Esophagus muscularis mucosa (tissue), 4 donors: Measurements from ENCODE around the gene TSC22D2. TPM values are rescaled to one million over a fixed set of nuclear protein-coding genes. Genes with fewer than 3 reads are reported as not detected.

Source experiments
- DNase-seq: peaks from one replicate; pipeline ENCODE4 v3.0.0-alpha.2; 2017; ENCODE audit errors: extremely low spot score
- H3K27ac ChIP-seq, 4 donors: fragments of 200-600 bp; sonication (generic); replicated peaks in 1 of 4; 1 replicate in 3 of 4; 2 replicates in 1 of 4; pipeline ENCODE4 v1.5.1; 2016 to 2019; ENCODE audit warnings: mild to moderate bottlenecking in 1 of 4
- H3K27me3 ChIP-seq, 4 donors: fragments of 200-600 bp; sonication (generic); one replicate each; pipeline versions ENCODE4 v1.5.1 to v1.6.0; 2016 to 2019
- H3K36me3 ChIP-seq, 4 donors: fragments of 200-600 bp; sonication (generic); one replicate each; pipeline ENCODE4 v1.5.1; 2016 to 2019
- H3K4me1 ChIP-seq, 4 donors: fragments of 200-600 bp; sonication (generic); one replicate each; pipeline ENCODE4 v1.5.1; 2016 to 2019
- H3K4me3 ChIP-seq, 4 donors: fragments of 200-600 bp; sonication (generic); 1 replicate in 2 of 4; 2 replicates in 2 of 4; pipeline ENCODE4 v1.5.1; 2016 to 2019; ENCODE audit warnings: mild to moderate bottlenecking in 4 of 4, moderate library complexity in 1 of 4
- H3K9me3 ChIP-seq, 4 donors: fragments of 200-600 bp; sonication (generic); 1 replicate in 3 of 4; 2 replicates in 1 of 4; pipeline ENCODE4 v1.5.1; 2016 to 2019
- CTCF ChIP-seq, 3 experiments: fragments of 200-600 bp in 2 of 3; fragments of 450-650 bp in 1 of 3; sonication (generic) in 2 of 3; IDR thresholded peaks; one replicate each; pipeline ENCODE4 v1.5.1; 2017 to 2019; ENCODE audit warnings: antibody characterized with exemption in 3 of 3, mild to moderate bottlenecking in 2 of 3, moderate library complexity in 1 of 3
- EP300 ChIP-seq: sonication (generic); formaldehyde crosslinking; IDR thresholded peaks from one replicate; pipeline ENCODE4 v1.6.1; 2017; ENCODE audit warnings: antibody characterized with exemption
- POLR2A ChIP-seq: fragments of 450-650 bp; IDR thresholded peaks from one replicate; pipeline ENCODE4 v1.6.1; 2017; ENCODE audit warnings: antibody characterized with exemption, moderate library complexity, mild to moderate bottlenecking, low read depth
- POLR2AphosphoS5 ChIP-seq, 2 donors: sonication (generic); formaldehyde crosslinking; IDR thresholded peaks; one replicate each; pipeline ENCODE4 v1.6.1; 2017; ENCODE audit warnings: antibody characterized with exemption in 2 of 2
- WGBS: methylation state at CpG from one replicate; pipeline ENCODE4 v1.1.5; 2018; 5-methylcytosine and 5-hydroxymethylcytosine counted together
- intact Hi-C: fragments of 100-400 bp; cut with DNase I; formaldehyde crosslinking; loops from one replicate; pipeline ENCODE4 v1.15.1; 2023
- total RNA-seq, 4 donors: library from RNA; depleted of rRNA; stranded (reverse); fragments of >200 nt; gene quantifications; one replicate each; pipeline versions ENCODE4 v1.1.0 to v1.2.1, GENCODE V29; 2016

TSC22D2 gene
- total RNA-seq, 4 donors from 2014 or later, result 19.1 to 27.1 (median 21.2) TPM

GRCh38 chr3:150447631-150448465 is 39.8 kb downstream of the TSC22D2 start:
- H3K27ac ChIP-seq, result peak overlapping the region; percentile 24 to 58 (median 39)
- no peak for TF ChIP-seq CTCF (IDR thresholded peaks at IDR 0.05)
- no peak for TF ChIP-seq POLR2AphosphoS5 (IDR thresholded peaks at IDR 0.05)
- TF ChIP-seq POLR2A, result no peak
- TF ChIP-seq EP300, result no peak

GRCh38 chr3:150449169-150449721 is 41.1 kb downstream of the TSC22D2 start:
- no peaks in the 10 kb centered on the region for H3K9me3 ChIP-seq
- H3K4me3 ChIP-seq, result no peak overlapping the region
- H3K36me3 ChIP-seq, result no peaks in the 10 kb centered on the region
- intact Hi-C loops, result no loop called here
- peaks cover 44 to 76% (median 66%) of the 10 kb centered on the region in 4 donors for H3K4me1 ChIP-seq
- DNase-seq, result no peak
- no peaks in the 10 kb centered on the region for H3K27me3 ChIP-seq
- H3K27ac ChIP-seq, result peak overlapping the region; percentile 7 to 51 (median 36)
- TF ChIP-seq EP300, result no peak
- no peak for TF ChIP-seq POLR2AphosphoS5 (IDR thresholded peaks at IDR 0.05)
- no peak for TF ChIP-seq CTCF (IDR thresholded peaks at IDR 0.05)
- no peak for TF ChIP-seq POLR2A

More at GRCh38 chr3:150447631-150448465, 39.8 kb downstream of the TSC22D2 start:
- no peak for DNase-seq
- H3K9me3 ChIP-seq, result no peaks in the 10 kb centered on the region
- H3K4me3 ChIP-seq, result no peak overlapping the region
- H3K27me3 ChIP-seq, result no peaks in the 10 kb centered on the region
- WGBS, result 63% methylated on average over 3 of the region's 3 CpGs
- peaks cover 44 to 72% (median 63%) of the 10 kb centered on the region in 4 donors for H3K4me1 ChIP-seq
- no peaks in the 10 kb centered on the region for H3K36me3 ChIP-seq
- intact Hi-C loops, result no loop called here

GRCh38 chr3:150450916-150451315 is 42.8 kb downstream of the TSC22D2 start:
- no peak for TF ChIP-seq EP300
- Histone ChIP-seq H3K4me1 (peaks cover 44 to 89% (median 81%) of the 10 kb centered on the region in 4 donors), H3K36me3 (no peaks in the 10 kb centered on the region)

GRCh38 chr3:150451329-150452048 is 43.4 kb downstream of the TSC22D2 start:
- no peak for DNase-seq
- WGBS, result 81% methylated on average over 1 of the region's 1 CpG
- intact Hi-C loops, result no loop called here
- H3K4me3 ChIP-seq, result no peak overlapping the region
- H3K36me3 ChIP-seq, result no peaks in the 10 kb centered on the region
- H3K9me3 ChIP-seq, result no peaks in the 10 kb centered on the region
- H3K27me3 ChIP-seq, result no peaks in the 10 kb centered on the region
- no peak for TF ChIP-seq POLR2AphosphoS5 (IDR thresholded peaks at IDR 0.05)
- peak overlapping the region; percentile 10 to 56 (median 17) for H3K27ac ChIP-seq
- peaks cover 42 to 87% (median 78%) of the 10 kb centered on the region in 4 donors for H3K4me1 ChIP-seq

More at GRCh38 chr3:150450916-150451315, 42.8 kb downstream of the TSC22D2 start:
- Histone ChIP-seq H3K9me3 (no peaks in the 10 kb centered on the region), H3K27ac (peak overlapping the region; percentile 10 to 56 (median 17)), H3K27me3 (no peaks in the 10 kb centered on the region), H3K4me3 (no peak overlapping the region)
- intact Hi-C loops, result no loop called here
- DNase-seq, result no peak

GRCh38 chr3:150453353-150453752 is 45.3 kb downstream of the TSC22D2 start:
- 90% methylated on average over 4 of the region's 4 CpGs for WGBS
- intact Hi-C loops, result no loop called here
- peaks cover 27 to 73% (median 60%) of the 10 kb centered on the region in 4 donors for H3K4me1 ChIP-seq

More at GRCh38 chr3:150453353-150453752, 45.3 kb downstream of the TSC22D2 start:
- no peaks in the 10 kb centered on the region for H3K9me3 ChIP-seq
- TF ChIP-seq EP300 (no peak), CTCF (IDR thresholded peaks at IDR 0.05) (no peak), POLR2A (no peak), POLR2AphosphoS5 (IDR thresholded peaks at IDR 0.05) (no peak)
- H3K27ac ChIP-seq, result peak overlapping the region in 1 of 4 donors; percentile 56
- no peak for DNase-seq
- H3K27me3 ChIP-seq, result no peaks in the 10 kb centered on the region
- H3K36me3 ChIP-seq, result peaks cover under 1 to 12% (median 6%) of the 10 kb centered on the region in 4 donors
- no peak overlapping the region for H3K4me3 ChIP-seq
